ENCODE results near the gene PDX1. TPM values are rescaled to one million over a fixed set of nuclear protein-coding genes. Genes with fewer than 3 reads are reported as not detected.

The PDX1 gene
- total RNA-seq, 4 donors from 2014 or later = not detected

DNA sequence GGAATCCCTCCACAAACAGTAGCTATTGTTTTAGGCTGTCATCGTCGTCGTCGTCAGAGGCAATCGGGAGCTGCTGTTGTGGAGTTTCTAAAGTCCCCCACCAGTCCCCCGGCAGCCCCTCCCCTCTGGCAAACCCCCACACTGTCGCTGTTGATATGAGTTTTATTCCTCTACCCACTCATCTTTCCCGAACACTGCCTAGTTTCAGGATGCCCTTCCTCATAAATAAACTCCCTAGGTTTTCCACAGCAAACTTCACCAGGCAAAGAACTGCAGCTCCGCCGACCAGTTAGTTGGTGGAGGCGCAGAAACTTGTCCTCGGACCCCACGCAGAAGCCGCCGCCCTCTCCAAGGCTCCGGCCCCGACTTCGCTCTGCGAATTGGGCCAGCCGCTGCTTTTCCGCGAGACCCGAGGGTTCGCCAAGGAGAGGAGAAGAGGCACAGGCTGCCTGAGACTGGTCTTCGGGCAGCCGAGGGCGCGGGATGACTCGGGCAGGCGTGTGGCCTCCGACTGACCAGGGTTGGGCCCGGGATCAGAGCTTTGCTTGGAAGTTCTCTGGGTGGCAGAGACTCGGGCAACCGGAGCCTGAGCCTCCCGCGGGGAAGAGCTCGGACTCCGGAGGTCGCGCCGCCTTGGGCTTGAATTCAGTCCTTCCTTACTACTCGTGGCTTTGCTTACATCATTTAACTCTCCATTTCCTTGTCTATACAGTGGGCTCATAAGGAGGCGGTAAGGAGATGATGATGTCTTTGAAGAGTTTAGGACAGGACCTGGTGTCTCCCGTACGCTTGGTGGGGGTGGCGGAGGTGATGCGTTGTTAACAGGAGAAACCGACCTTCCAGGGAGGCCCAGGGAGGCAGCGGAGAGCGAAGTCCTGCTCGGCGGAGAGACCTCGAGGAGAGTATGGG is 7.9 kb downstream of the PDX1 start:
- Histone ChIP-seq H3K4me3 (no peak overlapping the region), H3K4me1 (peaks cover 34% of the 10 kb centered on the region), H3K9me3 (no peaks in the 10 kb centered on the region), H3K27me3 (peaks cover 99% of the 10 kb centered on the region), H3K27ac (no peak overlapping the region), H3K36me3 (no peaks in the 10 kb centered on the region)
- DNase-seq (ENCODE audit: low spot score in 2 of 2) = no peak
- TF ChIP-seq, protein P1, sequence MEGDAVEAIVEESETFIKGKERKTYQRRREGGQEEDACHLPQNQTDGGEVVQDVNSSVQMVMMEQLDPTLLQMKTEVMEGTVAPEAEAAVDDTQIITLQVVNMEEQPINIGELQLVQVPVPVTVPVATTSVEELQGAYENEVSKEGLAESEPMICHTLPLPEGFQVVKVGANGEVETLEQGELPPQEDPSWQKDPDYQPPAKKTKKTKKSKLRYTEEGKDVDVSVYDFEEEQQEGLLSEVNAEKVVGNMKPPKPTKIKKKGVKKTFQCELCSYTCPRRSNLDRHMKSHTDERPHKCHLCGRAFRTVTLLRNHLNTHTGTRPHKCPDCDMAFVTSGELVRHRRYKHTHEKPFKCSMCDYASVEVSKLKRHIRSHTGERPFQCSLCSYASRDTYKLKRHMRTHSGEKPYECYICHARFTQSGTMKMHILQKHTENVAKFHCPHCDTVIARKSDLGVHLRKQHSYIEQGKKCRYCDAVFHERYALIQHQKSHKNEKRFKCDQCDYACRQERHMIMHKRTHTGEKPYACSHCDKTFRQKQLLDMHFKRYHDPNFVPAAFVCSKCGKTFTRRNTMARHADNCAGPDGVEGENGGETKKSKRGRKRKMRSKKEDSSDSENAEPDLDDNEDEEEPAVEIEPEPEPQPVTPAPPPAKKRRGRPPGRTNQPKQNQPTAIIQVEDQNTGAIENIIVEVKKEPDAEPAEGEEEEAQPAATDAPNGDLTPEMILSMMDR (IDR thresholded peaks at IDR 0.05) = no peak
- TF ChIP-seq POLR2AphosphoS5 (IDR thresholded peaks at IDR 0.05) (no peak), POLR2A (IDR thresholded peaks at IDR 0.05) (no peak), EP300 (IDR thresholded peaks at IDR 0.05) (no peak)
- 6% methylated on average over 34 of the region's 53 CpGs for WGBS

DNA sequence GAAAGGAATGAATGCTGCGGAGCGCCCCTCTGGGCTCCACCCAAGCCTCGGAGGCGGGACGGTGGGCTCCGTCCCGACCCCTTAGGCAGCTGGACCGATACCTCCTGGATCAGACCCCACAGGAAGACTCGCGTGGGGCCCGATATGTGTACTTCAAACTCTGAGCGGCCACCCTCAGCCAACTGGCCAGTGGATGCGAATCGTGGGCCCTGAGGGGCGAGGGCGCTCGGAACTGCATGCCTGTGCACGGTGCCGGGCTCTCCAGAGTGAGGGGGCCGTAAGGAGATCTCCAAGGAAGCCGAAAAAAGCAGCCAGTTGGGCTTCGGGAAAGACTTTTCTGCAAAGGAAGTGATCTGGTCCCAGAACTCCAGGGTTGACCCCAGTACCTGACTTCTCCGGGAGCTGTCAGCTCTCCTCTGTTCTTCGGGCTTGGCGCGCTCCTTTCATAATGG is 8.6 kb downstream of the PDX1 start:
- TF ChIP-seq POLR2AphosphoS5 (IDR thresholded peaks at IDR 0.05) (no peak), EP300 (IDR thresholded peaks at IDR 0.05) (no peak), POLR2A (IDR thresholded peaks at IDR 0.05) (no peak)
- TF ChIP-seq, protein P1 (IDR thresholded peaks at IDR 0.05) = no peak
- no peak overlapping the region for H3K27ac ChIP-seq
- WGBS = 3% methylated on average over 22 of the region's 26 CpGs
- H3K4me1 ChIP-seq = peaks cover 30% of the 10 kb centered on the region
- no peaks in the 10 kb centered on the region for H3K9me3 ChIP-seq
- H3K4me3 ChIP-seq = no peak overlapping the region
- no peak for DNase-seq (ENCODE audit: low spot score in 2 of 2)
- H3K27me3 ChIP-seq = peaks cover 99% of the 10 kb centered on the region
- H3K36me3 ChIP-seq = no peaks in the 10 kb centered on the region

DNA sequence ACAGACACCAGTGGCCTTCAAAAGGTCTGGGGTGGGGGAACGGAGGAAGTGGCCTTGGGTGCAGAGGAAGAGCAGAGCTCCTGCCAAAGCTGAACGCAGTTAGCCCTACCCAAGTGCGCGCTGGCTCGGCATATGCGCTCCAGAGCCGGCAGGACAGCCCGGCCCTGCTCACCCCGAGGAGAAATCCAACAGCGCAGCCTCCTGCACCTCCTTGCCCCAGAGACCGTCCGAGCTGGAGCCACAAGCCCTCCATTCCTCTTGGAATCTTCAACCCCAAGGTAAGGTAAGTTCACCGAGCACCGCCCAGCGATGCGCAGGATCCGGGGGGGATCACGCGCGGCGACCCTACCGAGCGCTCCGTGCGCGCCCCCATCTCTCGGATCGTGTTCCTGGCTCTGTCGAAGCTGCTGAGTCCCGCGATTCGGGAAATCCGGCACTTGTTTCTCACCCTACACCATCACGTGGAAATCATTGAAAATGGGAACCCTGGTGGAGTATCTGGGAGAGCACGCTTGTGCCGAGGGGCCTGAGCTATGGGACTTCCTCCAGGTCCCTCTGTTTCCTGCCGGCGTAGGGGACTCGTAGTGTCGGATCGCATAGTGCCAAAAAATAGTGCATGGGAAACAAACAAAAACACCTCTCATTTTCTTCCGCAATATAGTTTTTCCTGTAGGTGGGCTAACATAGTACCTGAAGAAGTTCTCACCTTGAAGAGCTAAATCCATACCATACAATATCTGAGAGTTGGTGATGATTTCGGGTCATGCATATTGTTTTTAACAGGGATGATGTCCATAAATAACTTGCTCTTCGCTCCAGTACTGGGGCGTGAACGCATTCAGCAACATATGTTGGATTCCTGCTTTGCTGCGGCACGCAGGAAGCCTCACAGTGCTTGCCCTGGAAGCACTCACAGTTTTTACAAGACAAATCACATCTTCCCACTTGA is 9.3 kb downstream of the PDX1 start:
- no peaks in the 10 kb centered on the region for H3K36me3 ChIP-seq
- H3K27me3 ChIP-seq = peaks cover 98% of the 10 kb centered on the region
- TF ChIP-seq POLR2AphosphoS5 (IDR thresholded peaks at IDR 0.05) = no peak
- no peak for TF ChIP-seq POLR2A (IDR thresholded peaks at IDR 0.05)
- no peak for TF ChIP-seq EP300 (IDR thresholded peaks at IDR 0.05)
- TF ChIP-seq, protein P1 (IDR thresholded peaks at IDR 0.05) = no peak
- 3% methylated on average over 41 of the region's 48 CpGs for WGBS
- no peak overlapping the region for H3K27ac ChIP-seq
- H3K9me3 ChIP-seq = no peaks in the 10 kb centered on the region
- H3K4me1 ChIP-seq = peaks cover 27% of the 10 kb centered on the region
- DNase-seq (ENCODE audit: low spot score in 2 of 2) = no peak
- H3K4me3 ChIP-seq = no peak overlapping the region

DNA sequence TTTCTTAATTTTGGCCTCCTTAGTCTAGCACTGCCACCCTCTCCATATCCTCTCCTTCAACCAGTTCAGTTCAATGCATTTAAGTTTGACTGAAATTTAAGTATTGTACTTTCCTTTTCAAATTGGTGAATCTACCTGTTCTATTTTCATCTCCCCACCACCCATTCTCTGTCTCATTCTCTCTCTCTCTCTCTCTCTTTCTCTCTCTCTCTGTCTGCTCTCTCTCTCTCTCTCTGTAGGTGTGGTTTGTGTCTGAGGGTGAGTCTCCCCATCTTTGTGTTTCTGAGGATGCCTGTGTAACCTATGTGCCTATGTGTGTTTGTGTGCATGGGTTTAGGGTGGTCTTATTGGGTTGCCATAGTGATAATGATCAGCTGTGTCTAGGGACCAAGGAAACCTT is 10.1 kb downstream of the PDX1 start:
- TF ChIP-seq, protein P1 (IDR thresholded peaks at IDR 0.05) = no peak
- no peak for TF ChIP-seq POLR2AphosphoS5 (IDR thresholded peaks at IDR 0.05)
- no peak for TF ChIP-seq POLR2A (IDR thresholded peaks at IDR 0.05)
- TF ChIP-seq EP300 (IDR thresholded peaks at IDR 0.05) = no peak
- DNase-seq (ENCODE audit: low spot score in 2 of 2) = no peak
- Histone ChIP-seq H3K9me3 (no peaks in the 10 kb centered on the region), H3K27me3 (peaks cover 90% of the 10 kb centered on the region), H3K36me3 (no peaks in the 10 kb centered on the region), H3K4me3 (no peak overlapping the region), H3K4me1 (peaks cover 22% of the 10 kb centered on the region), H3K27ac (no peak overlapping the region)
